HepG2 (cell line): ENCODE measurements around the gene SLC25A46. TPM values are rescaled to one million over a fixed set of nuclear protein-coding genes. Genes with fewer than 3 reads are reported as not detected.

Experiments
- ARHGAP35 ChIP-seq: sonication (generic); formaldehyde crosslinking; IDR thresholded peaks from 2 replicates; pipeline ENCODE4 v1.9.0; 2022; ENCODE audit warnings: mild to moderate bottlenecking, inconsistent platforms, moderate library complexity, missing genetic modification reagents, borderline replicate concordance
- CTCF ChIP-seq: sonication (generic); formaldehyde crosslinking; IDR thresholded peaks from 2 replicates; pipeline ENCODE4 v1.5.0; 2020; ENCODE audit warnings: mild to moderate bottlenecking, missing genetic modification reagents, moderate library complexity
- IRF1 ChIP-seq: sonication (generic); formaldehyde crosslinking; IDR thresholded peaks from 2 replicates; pipeline ENCODE4 v1.4.0; 2020; ENCODE audit warnings: low read depth, mild to moderate bottlenecking, missing genetic modification reagents
- MAFF ChIP-seq: IDR thresholded peaks from 2 replicates; pipeline ENCODE4 v1.6.1; 2011; ENCODE audit warnings: low read depth, low read length, improper control_type of control experiment
- SNAPC4 ChIP-seq: sonication (generic); formaldehyde crosslinking; IDR thresholded peaks from 2 replicates; pipeline ENCODE4 v1.4.0; 2020; ENCODE audit warnings: mild to moderate bottlenecking, missing genetic modification reagents
- XBP1 ChIP-seq: sonication (generic); formaldehyde crosslinking; IDR thresholded peaks from 2 replicates; pipeline ENCODE4 v1.5.0; 2020; ENCODE audit warnings: missing genetic modification reagents
- YY1 ChIP-seq: IDR thresholded peaks from 2 replicates; pipeline ENCODE4 v1.6.1; 2011; ENCODE audit warnings: low read length, low read depth, moderate library complexity, mild to moderate bottlenecking; ENCODE audit not compliant: insufficient read depth, insufficient replicate concordance
- ZNF775 ChIP-seq: sonication (generic); formaldehyde crosslinking; IDR thresholded peaks from 2 replicates; pipeline ENCODE4 v1.4.0; 2020; ENCODE audit warnings: missing genetic modification reagents, mild to moderate bottlenecking, moderate library complexity, borderline replicate concordance
- polyA plus RNA-seq, 8 experiments: library from polyadenylated mRNA; depleted of rRNA in 3 of 8; stranded (reverse) in 7 of 8; unstranded in 1 of 8; fragments of >200 nt; fragmentation: Illumina TruSeq in 4 of 8; extraction: Trizol in 4 of 8; gene quantifications; 2 replicates each; pipeline versions ENCODE4 v1.2.1 to v1.2.3, GENCODE V29; 2011 to 2016; ENCODE audit warnings: low read depth in 4 of 8, missing spikeins in 1 of 8, mixed read lengths in 1 of 8; ENCODE audit not compliant: insufficient read depth in 1 of 8
- total RNA-seq, 5 experiments: library from RNA; depleted of rRNA; stranded (reverse); fragments of >200 nt; fragmentation: Illumina TruSeq; extraction: Trizol; gene quantifications; 2 replicates each; pipeline ENCODE4 v1.2.3, GENCODE V29; 2016; ENCODE audit warnings: low read depth in 1 of 5

Gene SLC25A46
- total and polyA plus RNA-seq, 2 of the 13 experiments (the other 11 are each of a cell fraction or from before 2014, with no cell fraction given), result 14.2 to 34.6 TPM

- no peak for TF ChIP-seq CTCF (CRISPR knock-in tag)
- no peak for TF ChIP-seq YY1
- no peak for TF ChIP-seq ZNF775
- TF ChIP-seq MAFF, result no peak
- TF ChIP-seq XBP1 (CRISPR knock-in tag), result no peak
- TF ChIP-seq SNAPC4 (CRISPR knock-in tag), result no peak
- TF ChIP-seq IRF1 (CRISPR knock-in tag), result no peak
- TF ChIP-seq ARHGAP35 (CRISPR knock-in tag), result no peak
These were observed 14.1 kb downstream of the SLC25A46 start (continued) for GRCh38 chr5:110752953-110753352.
